B cell (primary cell): ENCODE results near the gene RNF39. TPM values are rescaled to one million over a fixed set of nuclear protein-coding genes. Genes with fewer than 3 reads are reported as not detected.

Experiments
- ATAC-seq: fragments of 200-7000 bp; cut with Tn5 transposase; one replicate; pipeline ENCODE4 v1.10.0; 2021; ENCODE audit warnings: low read depth, mild to moderate bottlenecking, moderate number of reproducible peaks, moderate library complexity
- CTCF ChIA-PET: fragments of 350-600 bp; sonication (Branson Sonifier 250); formaldehyde crosslinking; loops from one replicate; lab custom pipeline; 2021; ENCODE audit warnings: antibody characterized with exemption, inconsistent platforms; lab: Charles Lee
- POLR2A ChIA-PET: fragments of 350-600 bp; sonication (Branson Sonifier 250); formaldehyde crosslinking; loops from one replicate; lab custom pipeline; 2021; ENCODE audit warnings: antibody characterized with exemption; lab: Charles Lee
- DNase-seq: peaks from one replicate; pipeline ENCODE4 v3.0.0; 2013
- H2AFZ ChIP-seq: 2 replicates; pipeline ENCODE4 v1.6.1; 2012; ENCODE audit warnings: mild to moderate bottlenecking, low read depth, low read length; ENCODE audit not compliant: insufficient read depth, poor library complexity, severe bottlenecking
- H3K27ac ChIP-seq, 2 donors: 1 replicate in 1 of 2; 2 replicates in 1 of 2; pipeline ENCODE4 v1.5.1; 2012 to 2013; ENCODE audit warnings: low read length in 2 of 2, mild to moderate bottlenecking in 2 of 2, moderate library complexity in 1 of 2
- H3K27me3 ChIP-seq, 4 experiments: fragments of 200-600 bp in 1 of 4; sonication (generic) in 1 of 4; replicated peaks in 1 of 4; 1 replicate in 2 of 4; 2 replicates in 2 of 4; pipeline versions ENCODE4 v1.6.1 to v1.7.0; 2013 to 2016; ENCODE audit warnings: low read length in 3 of 4, mild to moderate bottlenecking in 2 of 4, mixed read lengths in 1 of 4, moderate library complexity in 1 of 4; ENCODE audit not compliant: insufficient read depth in 4 of 4, control insufficient read depth in 3 of 4; ENCODE audit errors: control extremely low read depth in 1 of 4
- H3K36me3 ChIP-seq, 2 experiments: replicated peaks in 1 of 2; 1 replicate in 1 of 2; 2 replicates in 1 of 2; pipeline versions ENCODE4 v1.6.1 to v1.7.1; 2013; ENCODE audit warnings: low read length in 1 of 2; ENCODE audit not compliant: insufficient read depth in 2 of 2, control insufficient read depth in 1 of 2; ENCODE audit errors: control extremely low read depth in 1 of 2, extremely low read depth in 1 of 2
- H3K4me1 ChIP-seq, 2 donors: fragments of 200-600 bp in 1 of 2; sonication (generic) in 1 of 2; 1 replicate in 1 of 2; 2 replicates in 1 of 2; pipeline versions ENCODE4 v1.5.1 to v1.6.1; 2013 to 2017; ENCODE audit warnings: low read length in 2 of 2; ENCODE audit not compliant: control insufficient read depth in 2 of 2, insufficient read depth in 2 of 2
- H3K4me2 ChIP-seq: replicated peaks from 2 replicates; pipeline ENCODE3; 2012; ENCODE audit warnings: mild to moderate bottlenecking, low read depth, low read length; ENCODE audit not compliant: poor library complexity, severe bottlenecking
- H3K4me3 ChIP-seq, 5 experiments: fragments of 200-600 bp in 1 of 5; sonication (generic) in 1 of 5; 1 replicate in 3 of 5; 2 replicates in 2 of 5; pipeline versions ENCODE4 v1.5.1 to v1.7.0; 2011 to 2016; ENCODE audit warnings: low read length in 4 of 5, mild to moderate bottlenecking in 4 of 5, low read depth in 2 of 5, control low read depth in 1 of 5, moderate library complexity in 1 of 5; ENCODE audit not compliant: insufficient read depth in 1 of 5; ENCODE audit errors: control extremely low read depth in 1 of 5, extremely low read depth in 1 of 5
- H3K79me2 ChIP-seq: fragments of 200-600 bp; sonication (generic); one replicate; pipeline ENCODE4 v1.6.0; 2016; ENCODE audit warnings: low read length; ENCODE audit not compliant: control insufficient read depth, insufficient read depth
- H3K9ac ChIP-seq: fragments of 200-600 bp; sonication (generic); 2 replicates; pipeline ENCODE4 v1.6.1; 2017; ENCODE audit warnings: mild to moderate bottlenecking, low read length, moderate library complexity
- H3K9me3 ChIP-seq, 3 donors: one replicate each; pipeline versions ENCODE4 v1.6.1 to v1.7.1; 2013; ENCODE audit warnings: low read length in 2 of 3; ENCODE audit not compliant: control insufficient read depth in 2 of 3, insufficient read depth in 1 of 3; ENCODE audit errors: control extremely low read depth in 1 of 3
- H4K20me1 ChIP-seq: 2 replicates; pipeline ENCODE4 v1.6.0; 2012; ENCODE audit warnings: mild to moderate bottlenecking, low read length; ENCODE audit not compliant: insufficient read depth, control insufficient read depth, poor library complexity, severe bottlenecking
- H3K27ac Mint-ChIP-seq: one replicate; pipeline ENCODE4 v1.8.0; 2021; ENCODE audit warnings: mixed read lengths
- H3K27me3 Mint-ChIP-seq: one replicate; pipeline ENCODE4 v1.8.0; 2021; ENCODE audit warnings: mixed read lengths
- H3K4me1 Mint-ChIP-seq: one replicate; pipeline ENCODE4 v1.8.0; 2021; ENCODE audit warnings: mixed read lengths
- H3K4me3 Mint-ChIP-seq: one replicate; pipeline ENCODE4 v1.8.0; 2021; ENCODE audit warnings: mixed read lengths
- H3K9me3 Mint-ChIP-seq: one replicate; pipeline ENCODE4 v1.8.0; 2022; ENCODE audit warnings: mixed read lengths; ENCODE audit not compliant: insufficient read depth
- CTCF ChIP-seq: fragments of 200-600 bp; IDR thresholded peaks from one replicate; pipeline ENCODE4 v1.8.0; 2022; ENCODE audit warnings: antibody characterized with exemption, mild to moderate bottlenecking
- EZH2 ChIP-seq: IDR thresholded peaks from 2 replicates; pipeline ENCODE4 v1.6.1; 2012; ENCODE audit warnings: borderline replicate concordance, low read depth, mild to moderate bottlenecking, moderate library complexity, low read length; ENCODE audit not compliant: insufficient read depth, poor library complexity, severe bottlenecking
- WGBS: methylation state at CpG from one replicate; pipeline ENCODE4 v1.1.5; 2013; ENCODE audit warnings: missing lambda C conversion rate; ENCODE audit not compliant: insufficient coverage; 5-methylcytosine and 5-hydroxymethylcytosine counted together
- intact Hi-C: fragments of 100-400 bp; cut with micrococcal nuclease; formaldehyde crosslinking; loops from one replicate; pipeline ENCODE4 v1.10.0; 2022
- polyA minus RNA-seq: library from RNA; depleted of rRNA, polyadenylated mRNA; stranded (reverse); fragments of >200 nt; gene quantifications from 2 replicates; pipeline ENCODE4 v1.2.3, GENCODE V29; 2012
- polyA plus RNA-seq: library from polyadenylated mRNA; depleted of rRNA; stranded (reverse); fragments of >200 nt; gene quantifications from 2 replicates; pipeline ENCODE4 v1.2.3, GENCODE V29; 2012
- total RNA-seq, 2 donors: library from RNA; stranded (reverse); fragments of 120-200 nt in 1 of 2; gene quantifications; 1 replicate in 1 of 2; 2 replicates in 1 of 2; pipeline versions ENCODE4 v1.2.3 to v1.2.4, GENCODE V29; 2013 to 2022

Gene RNF39
- not detected in 2 replicates for total RNA-seq
- total RNA-seq (2013): not detected
- polyA plus RNA-seq: not detected in 2 replicates
- polyA minus RNA-seq: not detected in 2 replicates

DNA sequence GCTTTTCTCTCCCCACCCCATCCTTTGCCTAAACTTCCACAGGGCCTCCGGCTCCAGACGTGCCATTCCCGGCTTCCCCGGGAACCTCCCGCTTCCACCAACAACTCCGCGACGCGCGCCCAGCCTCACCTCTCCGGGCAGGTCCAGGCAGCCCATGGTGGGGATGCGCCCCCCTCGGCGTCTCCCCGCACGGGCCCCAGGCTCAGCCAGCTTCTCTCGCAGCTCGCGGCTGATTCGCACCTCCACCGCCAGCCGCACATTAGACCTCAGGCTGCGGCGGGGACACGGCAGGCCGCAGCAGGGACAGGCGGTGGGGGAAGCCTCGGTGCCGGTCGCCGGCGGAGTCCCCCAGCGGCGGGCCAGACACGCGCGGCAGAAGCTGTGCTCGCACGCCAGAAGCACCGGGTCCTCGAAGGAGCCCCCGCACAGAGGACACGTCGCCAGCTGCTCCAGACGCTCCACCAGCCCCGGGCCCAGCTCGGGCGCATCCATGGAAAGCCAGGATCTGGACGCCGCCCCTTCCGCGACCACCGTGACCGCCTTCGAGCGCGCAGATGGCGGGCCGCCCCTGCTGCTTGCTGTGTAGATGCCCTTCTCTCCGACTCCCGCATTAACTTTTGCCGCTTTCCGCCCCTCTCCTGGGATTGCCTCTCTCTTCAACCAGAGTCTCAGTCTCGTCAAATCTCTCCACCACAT, at the start of gene RNF39:
Gene RNF39 (minus strand): TSS at position 676 of the 696 bp plus-strand sequence. CDS start 184 bp downstream, at position 492.
- DNase-seq: peak; percentile 49
- Mint-ChIP-seq H3K9me3 (no peaks in the 10 kb centered on the region), H3K4me1 (peaks cover 31% of the 10 kb centered on the region), H3K27ac (no peak within 1 kb of the TSS), H3K27me3 (peaks cover 82% of the 10 kb centered on the region), H3K4me3 (peak within 1 kb of the TSS; percentile 65)
- no peak within 1 kb of the TSS for H3K27ac ChIP-seq
- H3K9ac ChIP-seq: no peak within 1 kb of the TSS
- H4K20me1 ChIP-seq: peaks cover 9% of the 10 kb centered on the region
- peaks cover 30 to 32% of the 10 kb centered on the region in 2 donors for H3K4me1 ChIP-seq
- H2AFZ ChIP-seq: peak within 1 kb of the TSS; percentile 35
- H3K79me2 ChIP-seq: no peaks in the 10 kb centered on the region
- H3K9me3 ChIP-seq: peaks cover 0 to 20% (median 0%) of the 10 kb centered on the region in 3 donors
- intact Hi-C loops: no loop called here
- H3K36me3 ChIP-seq: peaks cover 0 to under 1% of the 10 kb centered on the region in 2 experiments
- ATAC-seq: no peak
- TF ChIP-seq CTCF (no peak), EZH2 (no peak)
- peaks cover 0 to 75% (median 50%) of the 10 kb centered on the region in 4 experiments for H3K27me3 ChIP-seq
- WGBS: 4% methylated on average over 59 of the region's 64 CpGs
- peak within 1 kb of the TSS in 1 of 5 experiments; percentile 29 for H3K4me3 ChIP-seq
- ChIA-PET CTCF (interaction anchor here (0.6 to 1.9 kb wide), 3 partner anchors 14 to 1282 kb away, joined by 3 to 7 read pairs (median 4); partner anchors contain the start of gene POLR1H), POLR2A (no interaction called here)
- peak within 1 kb of the TSS; percentile 64 for H3K4me2 ChIP-seq

- ChIA-PET CTCF (interaction anchor here (3.6 to 4.3 kb wide), 2 partner anchors 10 to 20 kb away, joined by 22 read pairs; no protein-coding TSS in a partner anchor), POLR2A (no interaction called here)
- H3K4me1 ChIP-seq: peaks cover 2% of the 10 kb centered on the region in 2 donors
- no peaks in the 10 kb centered on the region for H3K79me2 ChIP-seq
- H3K36me3 ChIP-seq: no peaks in the 10 kb centered on the region
- intact Hi-C loops: no loop called here
- Mint-ChIP-seq H3K9me3 (no peaks in the 10 kb centered on the region), H3K27me3 (peaks cover 47% of the 10 kb centered on the region), H3K4me1 (peaks cover 4% of the 10 kb centered on the region), H3K4me3 (no peak overlapping the region), H3K27ac (no peak overlapping the region)
- no peak for ATAC-seq
- no peak overlapping the region for H3K4me3 ChIP-seq
- peaks cover 0 to under 1% (median 0%) of the 10 kb centered on the region in 3 donors for H3K9me3 ChIP-seq
- no CpG with 5 or more reads among the region's 2 CpGs for WGBS
- no peak overlapping the region for H2AFZ ChIP-seq
- H4K20me1 ChIP-seq: no peaks in the 10 kb centered on the region
- no peak for DNase-seq
- H3K27me3 ChIP-seq: peaks cover 0 to 19% (median 7%) of the 10 kb centered on the region in 4 experiments
- no peak overlapping the region for H3K9ac ChIP-seq
- H3K4me2 ChIP-seq: no peak overlapping the region
- H3K27ac ChIP-seq: no peak overlapping the region
- no peak for TF ChIP-seq EZH2
- TF ChIP-seq CTCF: no peak
Observed at GRCh38 chr6:30122515-30122914, 46.9 kb upstream of the RNF39 start.
